Measurements from ENCODE around the gene CPD. TPM values are rescaled to one million over a fixed set of nuclear protein-coding genes. Genes with fewer than 3 reads are reported as not detected.

The CPD gene
- total and polyA plus RNA-seq, 2 of the 13 experiments (the other 11 are each of a cell fraction or from before 2014, with no cell fraction given), result 46.1 to 72.3 TPM

DNA sequence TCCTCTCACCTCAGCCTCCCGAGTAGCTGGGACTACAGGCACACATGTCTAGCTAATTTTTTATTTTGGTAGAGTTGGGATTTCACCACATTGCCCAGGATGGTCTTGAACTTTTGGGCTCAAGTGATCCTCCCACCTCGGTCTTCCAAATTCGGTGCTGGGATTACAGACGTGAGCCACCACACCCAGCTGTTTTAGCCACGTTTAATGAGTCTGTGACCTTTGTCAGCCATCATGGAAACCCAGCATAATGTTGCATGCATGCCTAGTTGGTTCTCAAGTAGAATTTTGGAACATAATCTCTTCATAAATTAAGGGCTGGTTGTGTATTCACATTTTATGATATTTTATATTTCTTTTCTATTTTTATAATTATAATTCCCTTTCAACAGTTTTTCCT, 140.4 kb downstream of the CPD start:
- Histone ChIP-seq H3K36me3 (replicated peaks in 1 of 2; ENCODE audit: control insufficient read depth in 1 of 2, insufficient read depth in 2 of 2, low read length in 2 of 2) (peaks cover 6 to 63% of the 10 kb centered on the region in 2 experiments), H2AFZ (ENCODE audit: low read length) (no peak overlapping the region), H3K4me1 (ENCODE audit: insufficient read depth, low read length) (no peaks in the 10 kb centered on the region), H3K9me3 (ENCODE audit: low read length) (no peaks in the 10 kb centered on the region), H3K4me2 (ENCODE audit: low read depth, low read length) (no peak overlapping the region), H3K27me3 (ENCODE audit: control insufficient read depth in 1 of 2, insufficient read depth in 2 of 2, low read length in 2 of 2) (no peaks in the 10 kb centered on the region), H3K9ac (ENCODE audit: insufficient read depth, low read depth, low read length) (no peak overlapping the region), H3K4me3 (replicated peaks in 1 of 3; ENCODE audit: insufficient read depth in 1 of 3, low read depth in 2 of 3, low read length in 3 of 3) (no peak overlapping the region), H3K79me2 (ENCODE audit: insufficient read depth, low read length) (no peaks in the 10 kb centered on the region), H4K20me1 (ENCODE audit: insufficient read depth, low read length) (no peaks in the 10 kb centered on the region), H3K27ac (ENCODE audit: extremely low read length, insufficient read depth, low read length) (no peak overlapping the region)
- POLR2A ChIA-PET, result no interaction called here
- ATAC-seq (no peak), FAIRE-seq (no peak), DNase-seq (ENCODE audit: low spot score) (no peak)
- TF ChIP-seq ZNF720 (CRISPR knock-in tag; IDR thresholded peaks at IDR 0.05), result no peak
- TF ChIP-seq DMAP1 (CRISPR knock-in tag; IDR thresholded peaks at IDR 0.05), result no peak
- no peak for TF ChIP-seq ZKSCAN1 (IDR thresholded peaks at IDR 0.05; ENCODE audit: low read length)
- 91% methylated on average over 5 of the region's 5 CpGs for WGBS (ENCODE audit: low lambda C conversion rate)
- BruUV-seq (replicated peaks), result no TSS peak
- intact Hi-C loops (cut with micrococcal nuclease; ENCODE audit: unreplicated experiment), result no loop called here
- in situ Hi-C loops (cut with HindIII; ENCODE audit: extremely low pct_ligation_motif_present, low pct_unique_long_range_greater_than_20kb), result no loop called here
- CTCF ChIA-PET (ENCODE audit: low intra/inter-chr PET ratio, low total read pairs), result no interaction called here

Small RNAs within 50 kb of the gene (small RNA-seq; reads per million reads assigned to genes)
- 0 reads per million in 3 experiments for gene RF00019 (ENCODE audit: insufficient read depth in 2 of 3, insufficient read length in 3 of 3, low read depth in 2 of 3, low replicate concordance in 1 of 3)
- gene RNU6-990P (ENCODE audit: insufficient read depth in 2 of 3, insufficient read length in 3 of 3, low read depth in 2 of 3, low replicate concordance in 1 of 3), result 0 reads per million in 3 experiments

Other genes starting within 250 kb of the CPD start
- gene SLC6A4, start 143.2 kb upstream of the CPD start, total RNA-seq (2016; rRNA removed; fragmentation: Illumina TruSeq; extraction: Trizol), result 5.6 and 7.6 TPM in 2 replicates
- 20.3 and 21.9 TPM in 2 replicates for gene SLC6A4, start 143.2 kb upstream of the CPD start, polyA plus RNA-seq (2011; rRNA removed)
- 41.0 and 61.9 TPM in 2 replicates for gene BLMH, start 87.0 kb upstream of the CPD start, total RNA-seq (2016; rRNA removed; fragmentation: Illumina TruSeq; extraction: Trizol)
- 11.1 and 12.1 TPM in 2 replicates for gene BLMH, start 87.0 kb upstream of the CPD start, polyA plus RNA-seq (2011; rRNA removed)
- gene TMIGD1, start 44.9 kb upstream of the CPD start, total RNA-seq (2016; rRNA removed; fragmentation: Illumina TruSeq; extraction: Trizol), result not detected in 2 replicates
- gene TMIGD1, start 44.9 kb upstream of the CPD start, polyA plus RNA-seq (2011; rRNA removed), result not detected in 2 replicates
- gene GOSR1, start 98.5 kb downstream of the CPD start, total RNA-seq (2016; rRNA removed; fragmentation: Illumina TruSeq; extraction: Trizol), result 37.0 and 44.6 TPM in 2 replicates
- gene GOSR1, start 98.5 kb downstream of the CPD start, polyA plus RNA-seq (2011; rRNA removed), result 12.5 and 15.8 TPM in 2 replicates